NCI-H2107 treated with DMSO at 0.1 percent for 48 hours (cell line): ENCODE results near the gene INAVA.
"Not testable (repeated sequence)": the region's sequence is repeated elsewhere in the genome, so short reads cannot be mapped to it uniquely, and the experiment has no call there.

Experiments
- DNase-seq: peaks from one replicate; lab custom pipeline; 2025; ENCODE audit not compliant: unreplicated experiment; lab: John Stamatoyannopoulos, UW

Gene INAVA

DNA sequence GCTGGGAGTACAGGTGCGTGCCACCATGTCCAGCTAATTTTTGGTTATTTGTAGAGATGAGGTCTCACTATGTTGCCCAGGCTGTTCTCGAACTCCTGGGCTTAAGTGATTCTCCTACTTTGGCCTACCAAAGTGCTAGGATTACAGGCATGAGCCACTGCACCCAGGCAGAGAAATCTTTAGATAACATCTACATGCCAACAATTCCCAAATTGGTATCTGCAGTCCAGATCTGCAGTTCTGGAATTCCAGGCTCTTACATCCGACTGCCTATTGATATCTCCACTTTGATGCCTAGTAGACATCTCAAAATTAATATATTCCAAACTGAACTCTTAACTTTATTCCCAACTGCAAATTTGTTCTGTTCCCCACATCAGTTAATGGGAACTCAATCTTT lies 23.3 kb downstream of the INAVA start:
- DNase-seq = no peak

DNA sequence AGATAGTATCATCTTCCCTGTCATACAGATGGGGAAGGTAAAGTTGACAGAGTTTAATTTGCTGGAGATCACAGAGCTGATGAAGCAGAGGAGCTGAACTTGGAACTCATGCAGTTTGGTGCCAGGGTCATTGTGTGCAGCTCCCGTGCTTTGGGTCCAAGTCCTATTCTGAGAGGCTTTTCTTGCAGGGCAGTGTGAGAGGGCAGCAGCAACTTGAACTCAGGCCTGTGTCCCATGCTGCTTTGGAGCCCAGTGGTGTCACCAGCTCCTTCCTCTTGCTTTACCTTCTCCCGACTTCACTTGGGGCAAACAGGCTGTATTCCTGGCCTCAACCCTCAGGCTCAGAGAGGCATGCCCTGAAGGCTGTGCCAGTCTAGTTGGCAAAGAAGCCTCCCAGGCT lies 24.7 kb downstream of the INAVA start:
- DNase-seq = no peak

DNA sequence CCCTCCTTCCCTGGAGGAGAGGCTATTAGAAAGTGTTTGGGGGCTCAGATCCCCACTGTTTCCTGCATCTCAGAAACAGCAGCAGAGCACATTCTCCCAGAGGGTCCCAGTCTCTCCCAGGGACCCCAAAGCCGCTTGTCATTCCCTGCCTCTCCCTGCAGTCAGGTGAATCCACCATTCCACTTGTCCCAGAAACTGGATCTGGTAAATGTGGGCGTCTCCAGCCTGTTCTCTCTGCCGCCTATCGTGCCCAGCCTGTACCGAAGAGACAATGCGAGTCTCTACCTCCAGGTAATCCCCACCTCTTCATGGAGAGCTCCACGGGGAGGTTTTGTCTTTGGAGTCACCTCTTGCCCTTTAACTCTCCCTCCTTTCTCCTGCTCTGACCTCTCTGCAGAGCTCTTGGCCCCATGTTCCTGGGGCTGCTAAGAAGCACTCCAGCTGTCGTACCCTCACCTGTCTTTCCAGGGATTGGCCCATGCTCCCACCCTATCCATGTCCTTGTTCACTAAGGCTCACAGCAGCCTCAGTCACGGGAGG lies 26.9 kb downstream of the INAVA start:
- no peak for DNase-seq

DNA sequence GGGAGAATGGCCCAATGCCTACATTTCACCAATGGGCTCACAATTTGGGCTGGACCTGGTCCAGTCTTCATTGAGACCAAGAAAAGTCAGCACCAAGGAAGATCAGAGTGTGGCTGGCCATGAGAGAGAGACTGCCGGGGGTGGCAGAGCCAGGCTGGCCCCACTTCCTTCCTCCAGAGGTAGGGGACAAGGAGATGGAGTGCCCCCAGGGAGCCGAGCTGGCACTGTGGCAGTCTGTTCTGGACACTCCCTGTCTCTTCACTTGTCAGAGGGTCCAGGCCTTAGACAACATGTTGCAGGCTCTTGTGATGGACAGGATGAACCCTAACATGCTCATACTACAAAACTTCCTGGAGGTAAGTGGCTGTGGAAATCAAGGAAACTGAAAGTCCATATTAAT lies 27.7 kb downstream of the INAVA start:
- no peak for DNase-seq

GRCh38 chr1:200923601-200924000 lies 28.9 kb downstream of the INAVA start:
- DNase-seq = no peak

DNA sequence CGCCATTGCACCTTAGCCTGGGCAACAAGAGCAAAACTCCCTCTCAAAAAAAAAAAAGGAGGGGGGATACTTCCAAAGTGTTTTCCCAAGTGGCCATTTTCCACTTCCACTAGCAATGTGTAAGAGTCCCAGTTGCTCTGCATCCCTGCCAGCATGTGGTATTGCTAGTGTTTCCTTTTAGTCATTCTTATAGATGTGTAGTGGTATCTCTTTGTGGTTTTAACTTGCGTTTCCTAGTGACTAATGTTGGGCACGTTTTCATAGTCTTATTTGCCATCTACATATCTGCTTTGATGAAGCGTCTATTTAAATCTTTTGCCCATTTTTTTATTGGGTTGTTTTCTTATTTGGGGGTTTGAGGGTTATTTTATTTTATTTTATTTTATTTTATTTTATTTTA lies 31.1 kb downstream of the INAVA start:
- DNase-seq = no peak

GRCh38 chr1:200929530-200930278 lies 35.0 kb downstream of the INAVA start:
- no peak for DNase-seq

GRCh38 chr1:200930285-200930684 lies 35.6 kb downstream of the INAVA start:
- not testable (repeated sequence) for DNase-seq

DNA sequence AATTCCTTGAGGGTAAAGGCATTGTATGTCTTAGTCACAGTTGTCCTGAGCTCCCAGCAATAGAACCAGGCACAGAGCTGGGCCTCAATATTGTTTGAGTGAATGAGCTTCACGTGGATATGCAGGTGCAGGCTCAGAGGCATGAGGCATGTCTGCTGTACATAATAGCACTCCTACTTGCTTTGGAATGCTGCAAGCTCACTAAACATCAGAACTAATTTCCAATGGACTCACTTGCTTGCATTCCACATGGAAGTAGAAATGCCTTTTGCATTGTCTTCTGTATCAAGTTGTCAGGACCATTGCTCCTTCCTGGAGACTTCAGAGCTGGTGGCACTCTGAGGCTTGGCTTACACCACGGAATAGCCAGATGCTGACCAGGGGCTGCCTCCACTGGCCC lies 37.1 kb downstream of the INAVA start:
- no peak for DNase-seq

- DNase-seq = no peak
These were observed 40.1 kb downstream of the INAVA start for GRCh38 chr1:200934676-200935245.

GRCh38 chr1:200935286-200935962 lies 40.7 kb downstream of the INAVA start:
- DNase-seq = not testable (repeated sequence)

DNA sequence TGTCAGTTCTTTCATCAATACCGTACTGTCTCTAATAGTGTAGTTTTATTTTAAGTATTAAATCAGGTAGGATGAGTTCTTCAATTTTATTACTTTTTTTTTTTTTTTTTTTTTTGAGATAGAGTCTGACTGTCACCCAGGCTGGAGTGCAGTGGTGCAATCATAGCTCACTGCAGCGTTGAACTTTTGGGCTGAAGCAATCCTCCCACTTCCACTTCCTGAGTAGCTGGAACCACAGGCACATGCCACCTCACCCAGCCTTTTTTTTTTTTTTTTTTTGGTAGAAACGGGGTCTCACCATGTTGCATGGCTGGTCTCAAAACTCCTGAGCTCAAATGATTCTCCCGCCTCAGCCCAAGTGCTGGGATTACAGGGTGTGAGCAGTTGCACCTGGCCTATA lies 44.3 kb downstream of the INAVA start:
- no peak for DNase-seq

DNA sequence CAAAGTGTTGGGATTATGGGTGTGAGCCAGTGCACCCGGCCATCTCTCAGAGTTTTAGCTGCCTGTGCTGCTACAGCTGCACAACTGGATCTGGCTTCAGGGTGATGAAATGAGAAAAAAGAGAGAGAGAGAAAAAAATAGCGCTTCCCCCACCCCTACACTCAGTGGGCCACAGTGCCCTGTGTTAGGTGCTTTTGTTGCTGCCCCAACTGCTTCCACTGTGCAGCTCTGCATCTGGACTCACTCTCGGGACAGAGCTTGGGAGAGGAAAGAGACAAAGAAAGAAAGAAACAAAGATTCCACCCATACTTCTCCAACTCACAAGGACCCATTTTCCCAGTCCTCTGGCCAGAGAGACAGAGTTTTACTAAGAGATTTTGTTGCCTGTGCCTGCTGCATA lies 50.4 kb downstream of the INAVA start:
- no peak for DNase-seq

DNA sequence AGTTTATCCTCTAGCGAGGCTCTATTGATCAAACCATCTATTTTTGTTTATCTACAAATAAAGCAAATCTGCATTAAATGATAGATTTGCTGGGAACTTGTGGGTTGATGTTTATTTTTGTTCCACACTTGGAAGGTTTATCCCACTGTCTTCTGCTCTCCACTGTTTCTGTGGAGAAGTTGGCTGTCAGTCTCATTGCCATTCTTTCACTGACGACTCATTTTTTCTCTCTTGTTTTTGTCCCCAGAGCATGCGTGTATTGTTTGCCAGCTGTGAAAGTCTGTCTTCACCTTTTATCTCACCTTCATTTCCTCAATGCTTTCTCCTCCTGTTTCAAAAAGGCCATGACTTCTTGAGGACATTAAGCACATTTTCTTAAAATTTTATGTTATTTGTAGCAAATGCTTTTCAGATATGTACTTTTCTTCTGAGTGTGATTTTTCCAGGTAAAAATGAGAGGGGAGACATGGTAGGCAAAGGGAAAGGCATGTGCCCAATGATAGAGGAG lies 52.4 kb downstream of the INAVA start:
- no peak for DNase-seq

DNA sequence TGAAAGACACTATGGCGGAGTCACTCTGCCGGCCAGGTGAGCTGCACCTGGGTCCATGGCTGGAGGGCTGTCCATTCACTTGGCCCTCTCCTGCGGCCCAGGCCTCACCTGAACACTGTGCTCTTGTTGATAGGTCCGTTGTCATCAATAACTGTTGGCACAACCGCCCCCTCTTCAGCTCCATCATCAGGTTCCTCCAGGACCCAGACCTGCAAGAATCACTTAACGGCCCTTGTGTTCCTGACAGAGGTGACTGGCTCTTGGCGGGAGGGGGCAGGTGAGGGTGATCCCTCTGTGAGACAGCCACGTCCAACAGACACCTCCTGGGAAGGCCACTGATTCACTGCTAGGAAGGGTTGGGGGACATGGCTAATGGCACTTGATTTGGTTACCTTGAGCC lies 54.9 kb downstream of the INAVA start:
- DNase-seq = no peak

DNA sequence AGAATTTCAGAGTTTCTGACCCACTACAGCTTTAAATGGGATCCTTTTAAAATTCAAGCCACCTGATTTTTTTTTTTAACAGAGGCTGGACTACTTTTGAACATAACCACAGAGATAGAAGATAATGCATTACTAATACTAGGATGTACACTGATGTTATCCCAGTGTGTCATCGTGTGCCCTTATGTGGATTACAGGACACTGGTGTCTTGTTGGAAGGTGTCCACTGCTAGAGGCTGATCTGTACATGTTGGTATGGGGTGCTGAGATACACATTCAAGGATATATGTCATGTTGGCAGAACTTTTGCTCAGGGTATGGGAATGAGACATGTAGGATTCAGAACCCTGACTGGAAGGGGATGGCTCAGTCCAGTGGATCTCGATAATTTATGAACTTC lies 56.3 kb downstream of the INAVA start:
- no peak for DNase-seq

DNA sequence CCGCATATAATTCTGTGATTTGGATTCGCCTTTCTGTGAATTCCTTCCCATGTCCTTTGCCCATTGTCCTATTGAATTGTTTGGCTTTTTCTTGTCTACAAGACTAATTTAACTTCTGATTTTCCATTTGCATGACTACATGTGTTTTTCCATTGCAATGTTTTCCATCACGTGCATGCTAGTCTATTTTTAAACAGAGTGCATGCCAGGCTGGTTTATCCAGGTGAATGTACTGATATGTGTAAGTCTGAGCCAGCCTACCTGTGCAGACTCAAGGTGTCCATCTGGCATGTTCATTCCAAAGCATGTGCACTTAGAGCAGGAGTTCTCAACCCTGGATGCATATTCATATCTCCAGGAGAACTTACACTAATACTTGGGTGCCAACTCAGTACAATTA lies 59.7 kb downstream of the INAVA start:
- DNase-seq = no peak

GRCh38 chr1:200958597-200958996 lies 63.9 kb downstream of the INAVA start:
- no peak for DNase-seq

DNA sequence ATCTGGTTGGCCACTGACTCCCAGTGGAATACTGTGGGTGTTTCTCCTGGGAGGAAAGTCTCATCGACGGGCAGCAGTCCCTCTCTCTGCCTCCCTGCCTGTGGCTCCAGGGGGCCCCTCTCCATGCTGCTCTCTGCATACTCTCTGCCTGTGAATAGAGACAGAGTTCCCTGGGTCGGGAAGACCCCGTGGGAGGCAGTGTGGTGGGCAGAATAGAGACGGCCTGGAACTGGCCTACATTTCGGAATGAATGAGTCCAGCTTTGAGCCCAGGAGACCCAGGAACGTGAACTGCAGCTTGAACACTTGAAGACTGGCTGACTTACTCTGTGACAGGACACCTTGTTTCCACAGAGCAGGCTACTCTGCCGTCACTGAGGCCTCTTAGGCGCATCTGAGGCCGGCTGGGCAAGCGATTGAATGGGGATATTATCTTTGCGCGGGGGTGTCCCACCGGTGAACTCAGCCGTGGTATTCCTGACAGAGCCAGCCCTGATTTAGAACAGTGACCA lies 64.8 kb downstream of the INAVA start:
- no peak for DNase-seq

GRCh38 chr1:200960236-200960947 lies 65.7 kb downstream of the INAVA start:
- no peak for DNase-seq

DNA sequence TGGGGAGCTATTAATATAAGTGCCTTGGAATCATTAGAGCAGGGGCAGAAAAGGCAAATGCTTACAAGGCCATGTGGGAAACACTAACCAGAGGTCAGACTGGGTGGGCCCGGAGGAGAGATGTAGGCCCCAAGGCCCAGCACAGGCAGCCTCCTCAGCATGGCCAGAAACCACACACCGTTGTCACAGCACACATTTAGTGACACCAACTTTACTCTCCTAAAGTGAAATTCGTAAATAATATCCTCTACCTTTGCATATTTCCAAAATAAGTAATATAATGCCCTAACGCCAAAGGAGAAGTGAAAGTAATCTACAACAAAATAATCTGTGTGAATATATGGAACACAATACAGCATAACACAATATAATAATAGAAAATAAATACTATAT lies 66.2 kb downstream of the INAVA start:
- DNase-seq = no peak
